Measurements from ENCODE around the gene C5orf58.

GRCh38 chr5:170288151-170288550, 55.4 kb downstream of the C5orf58 start:
- TF ChIP-seq CTCF (IDR thresholded peaks at IDR 0.05) (no peak), EP300 (IDR thresholded peaks at IDR 0.05) (no peak), POLR2A (IDR thresholded peaks at IDR 0.05) (no peak)

Data from suprapubic skin (tissue), 3 donors.